GM18511 (cell line): ENCODE measurements around the gene RPN2.

Experiments
- ATAC-seq: cut with Tn5 transposase; IDR thresholded peaks from one replicate; pipeline ENCODE4 v1.9.1; 2021; ENCODE audit warnings: mild to moderate bottlenecking, moderate library complexity; ENCODE audit not compliant: unreplicated experiment

The RPN2 gene

GRCh38 chr20:37261714-37262113, 82.6 kb downstream of the RPN2 start, which contains the start of gene GHRH:
Gene GHRH (minus strand): TSS chr20:37261814. CDS start chr20:37256889, 4,925 bp downstream.
- no peak for ATAC-seq

DNA sequence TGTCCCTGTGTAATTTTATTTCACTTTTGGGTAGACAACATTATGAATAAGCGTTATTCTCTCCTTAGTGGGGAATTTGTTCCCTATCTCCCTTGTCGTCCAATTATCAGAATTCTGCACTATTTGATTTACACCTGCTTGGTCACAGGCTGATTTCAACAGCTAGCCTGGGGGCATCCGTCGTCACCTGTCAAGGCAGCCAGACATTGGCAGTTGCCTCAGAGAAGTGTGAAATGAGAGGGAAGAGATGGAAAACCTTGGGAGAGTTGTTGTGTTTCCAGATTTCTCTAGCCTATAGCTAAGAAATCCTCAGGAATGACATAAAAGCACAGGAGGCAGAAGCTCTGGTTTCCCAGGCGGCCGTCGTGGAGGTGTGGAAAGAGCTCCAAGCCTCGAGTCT, 83.4 kb downstream of the RPN2 start:
- no peak for ATAC-seq

- no peak for ATAC-seq
These were observed 84.6 kb downstream of the RPN2 start for GRCh38 chr20:37263686-37264085.

DNA sequence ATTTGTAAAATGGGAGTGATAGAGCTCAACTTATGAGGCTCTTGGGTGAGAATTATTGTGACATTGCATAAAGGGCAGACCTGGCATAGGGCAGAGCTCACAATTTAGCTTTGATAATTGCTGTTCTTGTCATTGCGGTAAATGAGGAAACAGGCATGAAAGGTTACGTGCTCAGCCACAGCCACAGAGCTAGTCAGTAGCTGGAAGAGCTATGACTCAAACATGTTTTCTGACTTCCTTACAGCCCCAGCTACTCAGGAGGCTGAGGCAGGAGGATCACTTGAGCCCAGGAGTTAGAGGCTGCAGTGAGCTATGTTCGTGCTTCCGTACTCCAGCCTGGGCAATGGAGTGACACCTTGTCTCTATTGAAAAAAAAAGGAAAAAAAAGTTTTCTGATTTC, 86.0 kb downstream of the RPN2 start:
- no peak for ATAC-seq

DNA sequence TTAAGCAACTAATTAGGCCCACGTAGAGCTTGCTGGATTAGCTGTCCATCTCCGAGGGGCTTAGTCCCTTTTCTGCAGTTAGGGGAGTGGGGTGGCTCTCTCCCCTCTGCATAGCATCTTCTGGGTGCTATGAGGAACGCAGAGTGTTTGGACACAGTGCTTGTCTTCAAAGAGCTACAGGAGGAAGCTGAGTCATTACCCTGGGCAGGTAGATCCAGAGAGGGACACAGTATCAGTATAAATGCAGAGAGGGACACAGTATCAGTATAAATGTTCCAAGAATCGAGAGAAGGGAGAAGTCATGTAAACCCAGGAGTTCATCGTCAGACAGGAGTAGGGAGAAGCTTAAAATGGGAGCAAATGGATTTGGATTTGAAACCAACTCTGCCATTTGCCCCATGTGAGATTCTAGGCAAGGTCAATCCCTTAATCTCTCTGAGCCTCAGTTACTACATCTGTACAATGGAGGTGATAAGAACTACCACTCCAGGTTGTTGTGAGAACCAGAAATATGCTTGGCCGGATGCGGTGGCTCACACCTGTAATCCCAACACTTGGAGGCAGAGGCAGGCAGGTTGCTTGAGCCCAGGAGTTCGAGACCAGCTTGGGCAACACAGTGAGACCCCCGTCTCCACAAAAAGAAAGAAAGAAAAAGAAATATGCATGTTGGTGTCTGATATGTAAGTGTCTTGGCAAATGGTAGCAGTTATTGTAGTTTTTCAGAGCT, 88.0 kb downstream of the RPN2 start:
- ATAC-seq, result no peak

- no peak for ATAC-seq
These were observed 88.7 kb downstream of the RPN2 start for GRCh38 chr20:37267667-37268313.

GRCh38 chr20:37270576-37271420, 91.7 kb downstream of the RPN2 start:
- peak; percentile 55 for ATAC-seq

GRCh38 chr20:37271421-37271768, 92.3 kb downstream of the RPN2 start:
- no peak for ATAC-seq

- ATAC-seq, result no peak
These were observed 94.9 kb downstream of the RPN2 start for GRCh38 chr20:37273988-37274387.

- no peak for ATAC-seq
These were observed 95.9 kb downstream of the RPN2 start for GRCh38 chr20:37274851-37275524.

DNA sequence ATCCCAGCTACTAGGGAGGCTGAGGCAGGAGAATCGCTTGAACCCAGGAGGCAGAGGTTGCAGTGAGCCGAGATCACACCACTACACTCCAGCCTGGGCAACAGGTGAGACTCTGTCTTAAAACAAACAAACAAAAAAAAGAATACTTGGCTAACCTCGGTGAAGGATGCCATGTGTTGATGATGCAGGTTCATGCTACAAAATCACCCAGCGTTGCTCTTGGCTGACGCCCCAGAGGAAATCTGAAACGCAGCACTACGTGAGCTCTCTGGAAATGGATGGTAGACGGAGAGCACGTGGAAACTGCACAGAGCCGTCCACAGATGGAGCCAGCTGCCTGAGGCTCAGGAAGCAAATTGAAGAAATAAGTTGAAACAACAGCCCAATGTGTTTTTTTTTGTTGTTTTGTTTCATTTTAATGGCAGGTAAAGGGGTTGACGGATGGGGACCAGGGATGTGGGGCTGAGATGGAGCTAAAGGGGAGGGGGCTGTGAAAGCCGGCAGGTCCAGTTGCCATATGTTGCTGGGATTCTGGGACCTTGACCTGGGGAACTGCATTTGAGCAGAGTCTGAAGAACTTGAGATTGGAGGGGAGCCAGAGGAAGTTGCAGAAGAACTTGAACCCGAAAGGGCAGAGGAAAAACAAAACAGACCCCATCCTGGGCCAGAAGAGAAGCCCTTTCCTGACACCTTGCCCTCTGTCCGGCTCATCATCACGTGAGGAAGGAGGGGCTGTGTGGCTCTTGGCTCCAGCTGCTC, 97.5 kb downstream of the RPN2 start:
- peak; percentile 57 for ATAC-seq

GRCh38 chr20:37277253-37277593, 98.1 kb downstream of the RPN2 start:
- no peak for ATAC-seq

- ATAC-seq, result no peak
These were observed 99.9 kb downstream of the RPN2 start for GRCh38 chr20:37278966-37279590.

GRCh38 chr20:37279820-37280219, 100.7 kb downstream of the RPN2 start:
- no peak for ATAC-seq

GRCh38 chr20:37280403-37280802, 101.3 kb downstream of the RPN2 start:
- no peak for ATAC-seq

DNA sequence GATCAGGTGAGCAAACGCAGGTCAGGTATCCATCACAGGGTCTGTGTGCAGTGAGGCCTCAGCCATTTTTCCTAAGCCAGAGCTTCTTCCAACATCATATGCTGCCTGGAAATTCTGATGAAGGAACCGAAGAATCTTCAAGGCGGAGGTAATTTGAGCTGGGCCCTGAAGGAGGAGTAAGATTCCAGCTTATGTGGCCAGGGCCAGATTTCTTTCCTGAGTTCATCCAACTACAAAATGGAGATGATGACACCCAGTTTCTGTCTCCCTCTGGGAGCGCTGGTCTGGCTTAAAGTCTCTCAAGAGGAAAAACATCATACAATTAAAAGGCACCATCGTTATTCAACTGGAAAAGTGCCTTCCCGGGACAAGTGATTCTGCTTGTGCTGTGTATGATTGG, 103.4 kb downstream of the RPN2 start:
- no peak for ATAC-seq

- ATAC-seq, result no peak
These were observed 104.5 kb downstream of the RPN2 start for GRCh38 chr20:37283530-37284195.

- ATAC-seq, result no peak
These were observed 105.6 kb downstream of the RPN2 start for GRCh38 chr20:37284691-37285161.

DNA sequence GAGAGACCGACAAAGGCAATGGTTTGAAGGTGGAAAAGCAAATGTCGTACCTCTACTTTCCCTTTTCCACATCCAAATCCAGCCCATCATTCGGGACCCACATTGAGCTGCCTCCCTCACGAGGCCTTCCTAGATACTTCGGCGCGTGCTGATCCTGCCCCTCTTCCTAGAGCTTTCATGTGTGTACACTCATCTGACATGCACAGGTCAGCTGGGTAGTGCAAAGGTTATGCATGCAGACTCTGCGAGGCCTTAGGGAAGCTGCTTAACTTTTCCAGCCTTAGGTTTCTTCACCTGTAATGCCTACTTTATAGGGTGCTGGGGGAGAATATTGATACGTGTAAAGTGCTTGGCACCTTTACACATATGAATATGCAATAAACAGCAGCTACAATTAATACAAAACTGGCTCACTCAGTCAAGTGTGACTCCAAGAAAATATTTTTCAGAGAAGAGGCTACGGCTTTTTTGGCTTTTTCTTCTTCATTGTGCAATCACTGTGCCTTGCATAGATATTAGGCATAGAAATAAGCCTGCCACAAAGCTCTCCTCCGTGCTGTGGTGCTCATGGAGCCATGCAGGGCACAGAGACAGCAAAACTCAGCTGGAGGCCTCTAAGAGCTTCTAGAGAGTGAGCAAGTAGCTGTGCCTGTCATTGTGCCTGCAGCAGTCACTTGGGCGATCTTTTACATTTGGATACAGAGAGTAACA, 106.7 kb downstream of the RPN2 start:
- ATAC-seq, result no peak
